Measurements from ENCODE around the gene CAB39L.

CAB39L gene

DNA sequence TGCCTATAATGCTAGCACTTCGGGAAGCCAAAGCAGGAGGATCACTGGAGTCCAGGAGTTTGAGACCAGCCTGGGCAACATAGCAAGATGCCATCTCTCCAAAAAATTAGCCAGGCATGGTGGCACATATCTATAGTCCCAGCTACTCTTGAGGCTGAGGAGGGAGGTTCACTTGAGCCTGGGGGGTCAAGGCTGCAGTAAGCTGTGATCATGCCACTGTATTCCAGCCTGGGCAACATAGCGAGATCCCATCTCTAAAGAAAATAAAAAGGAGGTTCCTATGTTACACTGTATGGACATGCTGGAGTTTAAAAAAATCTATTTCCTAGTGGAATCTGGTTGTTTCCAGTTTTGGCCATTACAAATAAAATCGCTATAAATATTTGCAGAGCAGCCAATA is 2.6 kb downstream of the CAB39L start:
- no peak for DNase-seq

DNA sequence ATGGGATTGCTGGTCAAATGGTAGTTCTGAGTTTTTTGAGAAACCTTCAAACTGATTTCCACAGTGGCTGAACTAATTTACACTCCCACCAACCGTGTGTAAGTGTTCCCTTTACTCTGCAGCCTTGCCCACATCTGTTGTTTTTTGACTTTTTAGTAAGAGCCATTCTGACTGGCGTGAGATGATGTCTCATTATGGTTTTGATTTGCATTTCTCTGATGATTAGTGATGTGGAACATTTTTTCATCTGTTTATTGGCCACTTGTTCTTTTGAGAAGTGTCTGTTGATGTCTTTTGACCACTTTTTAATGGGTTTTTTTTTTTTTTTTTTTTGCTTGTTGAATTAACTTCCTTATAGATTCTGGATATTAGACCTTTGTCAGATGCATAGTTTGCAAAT is 4.3 kb downstream of the CAB39L start:
- no peak for DNase-seq

DNA sequence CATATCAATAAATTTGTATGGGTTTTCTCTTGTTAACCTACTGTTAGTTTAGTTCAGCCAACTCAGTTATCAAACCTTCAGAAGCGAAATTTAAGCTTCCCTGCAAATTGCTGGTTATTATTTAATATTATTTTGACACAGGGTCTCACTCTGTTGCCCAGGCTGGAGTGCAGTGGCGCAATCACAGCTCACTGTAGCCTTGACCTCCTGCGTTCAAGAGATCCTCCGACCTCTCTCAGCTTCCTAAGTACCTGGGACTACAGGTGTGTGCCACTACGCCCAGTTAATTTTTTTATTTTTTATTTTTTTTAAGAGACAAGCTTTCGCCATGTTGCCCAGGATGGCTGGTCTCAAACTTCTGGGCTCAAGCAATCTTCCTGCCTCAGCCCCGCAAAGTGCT is 6.2 kb downstream of the CAB39L start:
- DNase-seq: no peak

DNA sequence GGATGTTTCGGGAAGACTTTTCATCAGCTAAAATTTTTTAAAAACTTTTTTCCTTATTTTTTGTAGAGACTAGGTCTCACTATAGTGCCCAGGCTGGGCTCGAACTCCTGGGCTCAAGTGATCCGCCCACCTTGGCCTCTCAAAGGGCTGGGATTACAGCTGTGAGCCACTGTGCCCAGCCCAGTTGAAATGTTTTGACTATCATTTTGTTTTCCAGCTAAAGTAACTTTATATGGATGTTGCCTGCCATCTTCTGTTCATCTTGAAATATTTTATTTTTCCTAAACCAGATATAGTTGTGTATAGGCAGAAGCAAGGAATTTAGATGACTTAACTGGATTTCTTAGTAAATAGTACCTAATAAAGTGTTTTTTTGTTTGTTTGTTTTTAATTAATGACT is 7.0 kb downstream of the CAB39L start:
- no peak for DNase-seq

DNA sequence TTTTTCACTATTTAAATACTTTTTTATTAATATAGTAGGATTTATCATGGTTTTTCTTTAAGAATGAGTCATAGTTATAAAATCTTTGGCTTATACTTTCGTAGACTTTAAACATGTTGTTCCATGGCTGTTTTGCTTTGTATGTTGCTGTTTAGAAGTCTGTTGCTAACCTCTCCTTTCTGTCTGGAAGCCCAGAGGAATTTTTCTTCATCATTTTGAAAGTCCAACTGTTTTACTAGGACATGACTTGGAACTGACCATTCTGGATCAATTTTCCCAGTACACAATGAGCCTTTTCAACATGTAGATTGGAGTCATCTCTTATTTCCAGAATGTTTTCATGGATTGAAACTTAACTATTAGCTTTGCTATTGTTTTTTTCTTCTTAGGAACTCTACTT is 7.9 kb downstream of the CAB39L start:
- no peak for DNase-seq

DNA sequence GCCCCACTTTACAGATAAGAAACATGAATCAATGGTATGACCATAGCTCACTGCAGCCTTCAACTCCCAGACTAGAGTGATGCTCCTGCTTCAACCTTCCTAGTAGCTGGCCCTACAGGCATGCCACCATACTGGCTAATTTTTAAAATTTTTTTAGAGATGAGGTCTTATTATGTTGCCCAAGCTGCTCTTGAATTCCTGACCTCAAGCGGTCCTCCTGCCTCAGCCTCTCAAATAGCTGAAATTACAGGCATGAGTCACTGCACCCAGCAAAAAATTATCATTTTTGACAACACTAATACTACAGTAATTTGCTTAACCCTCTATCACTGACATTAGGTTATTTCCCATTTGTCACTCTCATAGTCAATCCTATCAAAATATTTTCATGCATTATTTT is 14.7 kb downstream of the CAB39L start:
- DNase-seq: no peak

DNA sequence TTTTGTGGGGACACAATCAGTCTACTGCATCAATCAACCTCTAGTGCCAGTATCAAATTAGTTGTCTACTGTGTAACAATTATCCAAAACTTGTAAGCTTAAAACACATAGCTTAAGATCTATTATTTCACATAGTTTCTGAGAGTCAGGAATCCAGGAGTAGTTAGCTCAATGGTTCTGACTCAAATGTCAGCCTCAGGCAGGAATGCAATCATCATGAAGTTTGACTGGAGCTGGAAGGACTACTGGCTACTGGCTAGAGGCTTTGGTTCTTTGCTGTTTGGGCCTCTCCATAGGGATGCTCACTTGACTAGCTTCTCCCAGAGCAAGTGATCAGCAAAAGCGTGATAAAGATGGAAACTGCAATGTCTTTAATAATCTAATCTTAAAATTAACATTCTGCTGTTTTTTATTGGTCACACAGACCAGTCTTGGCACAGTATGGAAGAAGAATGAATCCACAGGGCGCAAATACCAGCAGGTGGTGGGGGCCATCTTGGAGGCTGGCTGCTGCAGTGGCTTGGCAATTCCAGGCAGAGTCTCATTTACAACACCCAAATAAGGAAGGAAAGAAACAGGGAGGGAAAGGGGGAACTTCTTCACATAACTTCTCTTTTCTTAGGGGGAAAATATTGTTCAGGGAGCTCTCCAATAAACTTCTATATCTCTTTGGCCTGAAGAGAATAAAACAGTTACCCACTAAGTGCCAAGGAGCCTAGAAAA is 15.7 kb downstream of the CAB39L start:
- no peak for DNase-seq

DNA sequence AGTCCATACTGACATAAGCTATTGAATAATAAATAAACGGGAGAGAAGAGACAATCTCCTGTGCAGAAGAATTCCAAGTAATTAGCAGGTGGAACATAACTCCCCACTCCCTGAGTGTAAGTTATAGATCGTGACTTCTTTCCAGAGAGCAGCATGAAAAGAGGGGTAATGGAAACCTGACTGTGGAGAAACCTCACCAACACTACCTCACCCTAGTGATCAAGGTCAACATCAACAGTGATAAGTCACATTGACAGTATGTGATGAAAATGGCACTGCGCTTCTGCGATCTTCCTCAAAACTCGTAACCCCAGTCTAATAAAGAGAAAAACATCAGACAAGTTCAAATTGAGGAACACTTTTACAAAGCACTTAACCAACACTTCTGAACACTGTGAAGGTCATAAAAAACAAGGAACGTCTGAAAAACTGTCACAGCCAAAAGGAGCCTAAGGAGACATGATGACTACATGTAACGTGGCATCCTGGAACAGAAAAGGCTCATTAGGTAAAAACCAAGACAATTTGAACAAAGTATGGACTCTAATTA is 19.8 kb downstream of the CAB39L start:
- DNase-seq: no peak

DNA sequence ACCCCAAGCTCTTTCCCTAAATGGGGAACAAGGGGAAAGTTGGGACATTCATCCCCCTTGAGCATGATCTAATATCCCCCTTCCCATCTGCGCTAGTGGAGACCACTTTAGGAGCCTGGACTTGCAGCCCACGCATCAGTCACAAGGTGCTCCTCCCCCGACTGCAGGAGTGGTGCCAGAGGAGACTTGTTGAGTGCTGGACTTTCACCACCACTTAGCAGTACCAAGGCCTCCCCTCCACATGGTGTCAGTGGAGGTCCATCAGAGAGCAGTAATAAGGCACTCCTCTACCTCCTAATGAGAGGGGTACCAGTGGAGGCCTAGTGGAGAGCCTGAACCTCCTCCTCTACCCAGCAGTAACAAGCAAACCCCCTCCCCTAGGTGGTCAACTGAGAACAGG is 22.5 kb downstream of the CAB39L start:
- peak in 1 of 2 donors; percentile 12 for DNase-seq

DNA sequence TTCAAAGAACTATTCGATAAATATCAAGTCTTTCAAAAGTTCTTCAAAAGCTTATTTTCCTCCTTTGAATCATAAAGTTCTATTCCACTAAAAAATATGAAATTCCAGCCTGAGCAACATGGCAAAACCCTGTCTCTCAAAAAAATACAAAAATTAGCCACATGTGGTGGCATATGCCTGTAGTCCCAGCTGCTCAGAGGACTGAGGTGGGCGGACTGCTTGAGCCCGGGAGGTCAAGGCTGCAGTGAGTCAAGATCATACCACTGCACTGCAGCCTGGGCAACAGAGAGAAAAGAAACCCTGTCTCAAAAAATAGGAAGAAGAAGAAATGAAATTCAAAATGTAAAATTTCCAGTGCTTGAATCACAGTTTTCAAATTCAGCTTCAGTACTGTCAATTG is 24.6 kb downstream of the CAB39L start:
- DNase-seq: no peak

DNA sequence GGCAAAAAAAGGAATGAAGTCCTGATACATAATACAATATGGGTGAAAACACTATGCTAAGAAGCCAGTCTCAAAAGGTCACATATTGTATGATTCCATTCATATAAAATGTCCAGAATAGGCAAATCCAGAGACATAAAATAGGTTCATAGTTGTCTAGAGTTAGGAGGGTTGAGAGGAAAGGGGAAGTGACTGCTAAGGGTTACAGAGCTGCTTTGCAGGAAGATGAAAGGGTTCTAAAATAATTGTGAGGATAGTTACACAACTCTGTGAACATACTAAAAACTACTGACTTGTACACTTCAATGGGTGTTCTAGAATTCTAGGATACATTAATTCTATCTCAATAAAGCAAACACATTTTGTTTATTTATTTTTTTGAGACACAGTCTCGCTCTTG is 25.7 kb downstream of the CAB39L start:
- DNase-seq: no peak

DNA sequence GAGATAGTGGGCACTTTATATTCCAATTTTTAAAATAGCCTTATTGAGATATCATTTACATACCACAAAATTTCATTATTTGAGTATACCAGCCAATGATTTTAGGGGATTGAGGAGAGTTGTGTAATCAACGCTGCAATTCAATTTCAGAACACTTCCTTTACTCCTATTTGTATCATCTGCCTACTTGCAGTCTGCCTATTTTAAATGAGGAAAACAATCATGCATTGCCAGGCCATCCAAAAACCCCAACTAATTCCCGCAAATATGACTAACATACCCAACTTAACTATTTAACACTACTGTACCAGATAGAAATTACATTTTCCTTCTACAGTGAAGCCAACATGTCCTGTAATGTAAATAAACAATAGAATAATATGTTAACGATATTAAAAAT is 26.7 kb downstream of the CAB39L start:
- no peak for DNase-seq

DNA sequence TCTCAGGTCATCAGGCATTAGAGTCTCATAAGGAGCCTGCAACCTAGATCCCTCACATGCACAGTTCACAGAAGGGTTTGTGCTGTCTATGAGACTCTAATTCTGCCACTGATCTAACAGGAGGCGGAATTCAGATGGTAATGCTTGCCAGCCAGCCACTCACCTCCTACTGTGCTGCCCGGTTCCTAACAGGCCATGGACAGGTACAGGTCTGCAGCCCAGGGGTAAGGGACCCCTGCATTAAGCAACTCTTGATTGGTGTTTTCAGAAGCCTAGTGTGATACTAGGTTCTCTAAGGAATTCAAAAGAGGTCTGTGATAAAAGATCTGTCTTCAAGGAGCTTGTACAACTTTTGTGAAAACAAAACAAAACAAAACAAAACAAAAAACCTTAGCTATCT is 31.1 kb downstream of the CAB39L start:
- no peak for DNase-seq

DNA sequence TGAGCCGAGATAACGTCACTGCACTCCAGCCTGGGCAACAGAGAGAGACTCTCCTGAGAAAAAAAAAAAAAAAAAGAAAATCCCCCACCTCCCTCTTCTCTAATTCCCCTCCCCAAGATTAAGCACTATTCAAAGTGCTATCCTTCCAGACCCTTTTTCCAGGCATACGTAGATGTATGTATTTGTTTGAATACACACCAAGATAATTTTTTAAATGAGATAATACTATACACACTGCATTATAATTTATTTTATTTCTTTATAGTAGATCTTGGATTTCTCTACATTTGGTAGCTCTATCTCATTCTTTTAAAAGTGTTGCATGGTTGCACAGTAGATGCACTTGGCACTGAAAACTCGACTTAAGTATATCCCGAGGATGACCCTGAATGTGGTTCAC is 32.5 kb downstream of the CAB39L start:
- no peak for DNase-seq

DNA sequence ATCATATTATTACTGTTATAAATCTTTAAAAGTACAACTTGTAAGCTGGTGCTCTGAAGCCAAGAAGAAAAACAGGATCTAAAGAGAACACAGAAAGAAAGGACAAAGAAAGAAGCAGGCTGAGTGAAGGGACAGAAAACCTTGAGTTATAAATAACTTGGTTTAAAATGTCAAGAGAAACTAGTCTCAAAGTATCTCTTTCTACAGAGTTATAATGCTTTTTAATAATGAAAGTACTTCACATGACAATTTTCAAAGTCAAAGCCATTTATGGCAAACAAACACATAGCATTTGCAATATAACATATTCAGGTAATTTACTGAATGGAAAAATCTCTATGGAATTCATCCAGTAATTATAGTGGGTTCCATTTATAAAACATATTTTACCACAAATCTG is 33.4 kb downstream of the CAB39L start:
- DNase-seq: no peak

DNA sequence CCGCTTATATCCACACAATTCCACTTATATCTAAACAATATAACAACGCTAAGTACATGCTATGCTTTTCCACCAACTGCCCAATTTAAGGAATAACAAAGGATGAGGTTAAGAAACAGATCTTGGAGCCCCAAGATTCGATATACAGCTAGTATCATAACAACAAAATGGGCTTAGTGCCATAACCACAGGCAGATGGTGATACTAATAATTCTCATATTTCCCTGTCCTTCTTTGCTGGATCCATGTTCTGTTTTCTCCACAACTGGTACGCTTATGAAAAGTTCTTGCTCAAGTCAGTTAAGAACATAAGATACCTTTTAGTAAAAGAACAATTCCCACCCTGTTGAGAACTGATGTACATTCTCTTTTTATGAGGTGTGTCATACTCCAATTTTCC is 33.9 kb downstream of the CAB39L start:
- DNase-seq: no peak

DNA sequence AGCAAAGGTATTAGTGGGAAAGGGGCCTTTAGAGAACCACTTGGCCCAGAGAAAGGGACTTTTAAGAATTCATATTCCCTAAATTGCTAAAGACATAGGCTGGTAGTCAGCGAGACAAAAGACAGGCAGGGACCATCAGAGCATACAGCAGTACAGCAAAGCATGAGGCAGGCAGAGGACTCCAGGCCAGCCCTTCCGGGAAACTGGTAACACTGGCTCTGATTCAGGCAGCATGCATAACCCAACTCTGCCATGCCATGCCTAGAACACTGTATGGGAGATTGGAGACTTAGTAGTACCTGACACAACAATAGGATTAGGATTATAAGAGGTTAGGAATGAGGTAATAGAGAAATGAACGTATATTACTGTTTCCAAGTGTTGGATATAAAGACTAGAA is 34.9 kb downstream of the CAB39L start:
- DNase-seq: no peak

DNA sequence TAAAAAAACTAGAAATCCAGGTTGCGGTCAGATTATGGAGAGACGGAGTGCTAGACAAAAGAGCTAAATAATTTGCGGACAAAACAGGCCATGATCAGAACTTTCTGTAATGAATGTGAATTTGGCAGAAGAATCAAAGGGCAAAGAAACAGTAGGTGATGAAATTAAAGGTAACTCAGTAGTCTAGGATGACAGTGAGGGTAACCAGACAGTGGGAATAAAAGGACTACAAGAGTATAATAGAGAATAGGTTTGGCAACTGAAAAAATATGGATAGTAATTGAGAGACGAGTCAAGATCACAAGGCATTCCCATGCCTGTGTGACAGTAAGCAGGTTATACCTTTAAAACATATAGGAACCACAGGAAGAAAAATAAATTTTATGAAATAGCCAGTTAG is 35.9 kb downstream of the CAB39L start:
- DNase-seq: no peak

DNA sequence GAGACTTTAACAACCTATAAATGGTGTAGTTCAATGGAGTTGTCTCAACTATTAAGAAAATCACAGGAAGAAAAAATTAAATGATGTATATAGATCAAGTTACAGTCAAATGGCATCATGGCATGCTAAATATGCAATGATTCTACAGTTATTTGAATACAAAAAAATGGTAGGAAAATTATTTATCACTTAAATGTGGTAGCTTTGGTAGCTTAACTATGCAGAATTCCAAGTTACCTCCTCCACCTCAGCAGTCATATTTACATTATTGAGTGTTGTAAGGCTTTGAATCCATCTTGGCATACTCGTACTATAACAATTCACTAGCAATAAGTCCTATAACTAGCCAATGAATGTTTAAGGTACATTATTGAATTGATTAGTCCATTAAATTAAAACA is 36.8 kb downstream of the CAB39L start:
- no peak for DNase-seq

DNA sequence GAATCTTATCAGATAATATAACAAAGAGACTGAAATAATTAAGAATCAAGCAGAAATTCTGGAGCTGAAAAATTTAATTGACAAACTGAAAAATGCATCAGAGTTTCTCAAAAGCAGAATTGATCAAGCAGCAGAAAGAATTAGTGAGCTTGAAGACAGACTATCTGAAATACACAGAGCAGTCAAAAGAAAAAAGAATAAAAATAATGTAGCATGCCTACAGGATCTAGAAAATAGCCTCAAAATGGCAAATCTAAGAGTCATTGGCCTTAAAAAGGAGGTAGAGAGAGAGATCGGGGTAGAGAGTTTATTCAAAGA is 39.2 kb downstream of the CAB39L start:
- DNase-seq: no peak

DNA sequence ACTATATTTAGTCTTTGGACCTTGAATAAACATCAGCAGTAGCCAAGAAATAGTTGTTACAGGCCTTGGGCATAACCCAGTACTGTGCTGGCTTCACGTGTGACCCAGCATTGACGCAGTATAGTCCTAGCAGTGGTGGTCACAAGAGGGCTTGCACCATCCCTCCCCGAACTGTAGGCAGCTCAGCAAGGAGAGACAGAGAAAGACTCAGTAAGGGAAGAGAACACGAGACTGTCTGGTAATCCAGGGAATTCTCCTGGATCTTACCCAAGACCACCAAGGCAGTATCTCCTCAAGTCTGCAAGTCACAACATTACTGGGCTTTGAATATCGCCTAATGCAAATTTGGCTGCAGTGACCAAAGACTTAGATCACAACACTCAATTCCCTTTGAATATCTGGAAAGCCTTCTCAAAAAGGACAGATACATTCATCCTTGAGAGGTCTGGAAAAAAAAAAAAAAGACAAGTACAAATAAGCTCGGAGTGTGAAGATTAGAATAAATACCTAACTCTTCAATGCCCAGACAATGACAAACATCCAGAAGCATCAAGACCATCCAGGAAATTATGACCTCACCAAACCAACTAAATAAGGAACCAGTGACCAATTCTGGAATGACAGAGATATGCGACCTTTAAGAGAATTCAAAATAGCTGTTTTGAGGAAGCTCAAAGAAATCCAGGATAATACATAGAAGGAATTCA is 39.7 kb downstream of the CAB39L start:
- no peak for DNase-seq

DNA sequence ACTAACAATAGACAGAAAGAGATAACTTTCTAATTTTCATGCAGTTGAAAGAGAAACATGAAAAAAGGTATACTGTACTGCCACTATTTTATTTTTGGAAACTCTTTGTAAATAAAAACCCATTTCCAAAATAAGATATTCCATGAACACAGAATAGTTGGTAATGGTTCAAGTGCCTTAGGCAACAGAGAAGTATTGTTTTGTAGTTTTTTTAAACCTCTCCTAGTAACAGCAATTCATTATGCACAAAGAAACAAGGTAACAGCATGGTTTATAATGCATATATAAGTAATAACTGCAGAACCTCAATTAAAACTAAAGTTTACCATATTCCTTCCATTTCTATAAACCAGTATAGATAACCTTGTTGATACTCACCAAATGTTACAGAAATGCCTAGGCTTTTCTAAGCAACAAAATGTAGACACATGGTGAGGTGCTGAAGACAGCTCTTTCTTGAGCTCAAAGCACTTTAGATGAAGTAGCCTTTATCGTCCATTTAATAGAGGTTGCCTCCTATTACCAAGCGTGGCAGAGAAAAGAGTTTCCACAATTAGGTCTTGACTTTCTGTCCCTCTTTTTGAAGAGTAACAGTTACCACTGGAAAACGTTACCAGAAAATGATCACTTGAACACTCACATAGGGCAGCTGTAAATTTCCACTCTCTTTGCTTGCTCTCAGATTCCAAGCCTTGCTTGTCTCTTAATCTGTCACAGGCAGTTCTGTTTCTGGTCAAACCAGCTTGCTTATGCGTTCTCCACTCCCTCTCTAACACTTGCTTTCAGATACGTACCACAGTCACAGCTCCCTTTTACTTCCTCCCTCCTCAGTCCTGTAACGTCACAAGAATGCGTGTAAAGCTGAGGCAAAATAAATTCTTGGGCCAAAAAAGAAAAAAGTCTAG is 42.9 kb downstream of the CAB39L start:
- no peak for DNase-seq

DNA sequence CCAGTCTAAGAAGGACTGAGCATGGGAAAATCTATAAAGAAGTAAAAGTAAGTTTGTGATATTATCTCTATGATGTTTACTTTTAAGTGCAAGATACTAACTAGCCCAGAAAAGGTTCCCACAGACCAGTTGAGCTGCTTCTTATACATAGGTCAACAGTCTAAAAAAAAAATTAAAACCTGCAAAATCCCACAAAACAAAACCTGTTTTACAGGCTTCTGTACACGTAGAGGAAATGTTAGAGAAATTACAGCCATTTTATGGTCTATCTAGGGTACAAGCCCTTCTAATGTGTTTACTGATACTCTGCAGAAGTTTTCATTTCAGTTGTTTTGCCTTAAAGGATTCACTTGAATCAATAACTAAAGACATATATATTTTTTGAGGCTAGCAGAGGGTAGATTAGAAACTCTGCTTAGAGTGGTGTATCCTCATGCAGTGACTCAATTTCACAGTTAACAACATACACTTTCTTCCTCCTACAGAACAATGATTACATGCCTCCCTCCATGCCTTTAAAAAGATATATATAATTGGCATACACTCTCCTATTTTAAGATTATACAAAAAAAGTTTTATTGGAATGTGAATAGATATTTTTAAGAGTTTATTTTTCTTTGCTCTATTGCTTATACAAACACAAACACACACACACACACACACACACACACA is 43.9 kb downstream of the CAB39L start:
- no peak for DNase-seq
